Measurements from ENCODE around the gene MCF2L.

MCF2L gene

DNA sequence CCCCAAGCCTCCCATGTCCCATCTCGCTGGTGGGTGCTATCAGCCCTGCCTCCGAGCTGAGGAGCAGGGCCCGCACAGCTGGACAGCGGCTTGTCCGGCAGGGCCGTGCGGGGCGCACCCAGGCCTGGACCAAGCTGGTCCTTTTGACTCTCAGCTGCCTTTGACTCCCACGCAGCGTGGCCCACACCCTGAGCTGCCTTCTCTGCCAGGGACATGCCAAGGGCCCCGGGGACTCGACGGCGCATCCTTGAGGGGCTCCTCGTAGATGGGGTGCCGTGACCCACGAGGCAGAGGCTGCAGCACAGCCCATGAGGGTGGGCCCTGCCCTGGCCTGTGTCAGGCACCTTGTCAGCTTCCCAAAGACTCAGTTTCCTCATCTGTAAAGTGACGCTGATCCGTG is 97.7 kb downstream of the MCF2L start:
- no peak overlapping the region for H3K4me3 ChIP-seq (ENCODE audit: low read depth, low read length)
- TF ChIP-seq, protein P1, sequence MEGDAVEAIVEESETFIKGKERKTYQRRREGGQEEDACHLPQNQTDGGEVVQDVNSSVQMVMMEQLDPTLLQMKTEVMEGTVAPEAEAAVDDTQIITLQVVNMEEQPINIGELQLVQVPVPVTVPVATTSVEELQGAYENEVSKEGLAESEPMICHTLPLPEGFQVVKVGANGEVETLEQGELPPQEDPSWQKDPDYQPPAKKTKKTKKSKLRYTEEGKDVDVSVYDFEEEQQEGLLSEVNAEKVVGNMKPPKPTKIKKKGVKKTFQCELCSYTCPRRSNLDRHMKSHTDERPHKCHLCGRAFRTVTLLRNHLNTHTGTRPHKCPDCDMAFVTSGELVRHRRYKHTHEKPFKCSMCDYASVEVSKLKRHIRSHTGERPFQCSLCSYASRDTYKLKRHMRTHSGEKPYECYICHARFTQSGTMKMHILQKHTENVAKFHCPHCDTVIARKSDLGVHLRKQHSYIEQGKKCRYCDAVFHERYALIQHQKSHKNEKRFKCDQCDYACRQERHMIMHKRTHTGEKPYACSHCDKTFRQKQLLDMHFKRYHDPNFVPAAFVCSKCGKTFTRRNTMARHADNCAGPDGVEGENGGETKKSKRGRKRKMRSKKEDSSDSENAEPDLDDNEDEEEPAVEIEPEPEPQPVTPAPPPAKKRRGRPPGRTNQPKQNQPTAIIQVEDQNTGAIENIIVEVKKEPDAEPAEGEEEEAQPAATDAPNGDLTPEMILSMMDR (IDR thresholded peaks at IDR 0.05; ENCODE audit: low read depth, low read length): no peak

DNA sequence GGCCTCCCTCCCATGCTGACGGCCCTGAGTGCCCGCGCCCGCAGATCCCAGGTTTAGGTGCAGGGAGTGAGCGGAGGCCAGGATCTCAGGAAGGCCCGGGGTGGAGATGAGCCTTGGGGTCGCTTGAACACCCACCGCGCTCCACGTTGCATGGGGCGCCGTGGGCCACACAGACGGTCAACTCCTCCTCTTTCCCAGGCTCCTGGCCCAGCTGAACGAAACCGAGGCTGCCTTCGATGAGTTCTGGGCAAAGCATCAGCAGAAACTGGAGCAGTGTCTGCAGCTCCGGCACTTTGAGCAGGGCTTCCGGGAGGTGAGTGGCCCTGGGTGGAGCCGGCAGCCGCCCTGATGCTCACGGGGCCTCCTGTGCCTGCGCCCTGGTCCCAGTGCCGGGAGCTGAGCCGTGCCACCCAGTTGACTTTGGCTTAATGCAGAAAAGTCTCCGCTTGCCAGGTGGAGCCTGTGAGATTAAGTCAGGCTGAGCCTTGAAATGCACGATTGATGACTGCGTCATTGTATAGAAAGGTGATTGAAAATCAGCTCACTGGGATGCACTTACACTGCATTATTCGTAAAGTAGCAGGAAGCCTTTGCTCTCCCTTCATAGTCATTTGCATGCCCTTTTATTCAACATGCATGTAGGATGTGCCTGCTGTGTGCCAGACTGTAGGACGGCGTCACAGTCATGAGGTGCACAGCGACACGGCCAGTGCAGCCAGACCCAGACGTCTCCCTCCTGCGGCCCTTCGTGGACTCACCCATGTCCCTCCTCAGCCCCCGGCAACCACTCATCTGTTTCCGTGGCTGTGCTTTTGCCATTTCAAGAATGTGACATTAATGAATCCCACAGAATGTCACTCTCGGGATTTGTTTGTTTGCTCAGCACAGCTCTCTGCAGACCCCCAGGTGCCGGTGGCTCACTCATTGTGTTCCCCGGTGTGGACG is 101.1 kb downstream of the MCF2L start:
- H3K4me3 ChIP-seq (ENCODE audit: low read depth, low read length): no peak overlapping the region
- H3K27ac ChIP-seq: no peak overlapping the region
- DNase-seq: no peak
- TF ChIP-seq, protein P1 (IDR thresholded peaks at IDR 0.05; ENCODE audit: low read depth, low read length): no peak
- peaks cover 2% of the 10 kb centered on the region for H3K9me3 ChIP-seq (ENCODE audit: severe bottlenecking)
- peaks cover 65% of the 10 kb centered on the region for H3K36me3 ChIP-seq
- no peaks in the 10 kb centered on the region for H3K27me3 ChIP-seq (ENCODE audit: insufficient read depth, low read depth, severe bottlenecking)

More for the DNA sequence above, 97.7 kb downstream of the MCF2L start:
- no peak for DNase-seq
- peaks cover 65% of the 10 kb centered on the region for H3K36me3 ChIP-seq
- no peak overlapping the region for H3K27ac ChIP-seq
- no peaks in the 10 kb centered on the region for H3K27me3 ChIP-seq (ENCODE audit: insufficient read depth, low read depth, severe bottlenecking)
- H3K9me3 ChIP-seq (ENCODE audit: severe bottlenecking): peaks cover 2% of the 10 kb centered on the region

DNA sequence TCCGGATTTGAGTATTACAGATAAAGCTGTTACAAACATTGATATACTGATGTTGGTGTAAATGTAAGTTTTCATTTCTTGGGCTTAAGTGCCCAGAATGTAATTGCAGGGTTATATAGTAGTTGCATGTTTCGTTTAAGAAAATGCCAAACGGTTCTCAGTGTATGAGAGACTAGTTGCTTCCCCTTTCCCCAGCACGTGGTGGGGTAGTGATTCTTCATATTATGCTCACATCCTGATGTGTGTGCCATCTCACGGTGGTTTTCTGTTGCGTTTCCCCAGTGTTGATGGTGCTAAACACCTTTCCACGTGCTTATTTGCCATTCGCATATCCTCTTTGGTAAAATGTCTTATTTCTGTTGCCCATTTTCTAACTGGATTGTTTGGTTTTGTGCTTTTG is 101.8 kb downstream of the MCF2L start:
- TF ChIP-seq, protein P1 (IDR thresholded peaks at IDR 0.05; ENCODE audit: low read depth, low read length): no peak
- no peak for DNase-seq
- H3K27ac ChIP-seq: no peak overlapping the region
- no peaks in the 10 kb centered on the region for H3K9me3 ChIP-seq (ENCODE audit: severe bottlenecking)
- no peak overlapping the region for H3K4me3 ChIP-seq (ENCODE audit: low read depth, low read length)
- peaks cover 64% of the 10 kb centered on the region for H3K36me3 ChIP-seq
- no peaks in the 10 kb centered on the region for H3K27me3 ChIP-seq (ENCODE audit: insufficient read depth, low read depth, severe bottlenecking)

DNA sequence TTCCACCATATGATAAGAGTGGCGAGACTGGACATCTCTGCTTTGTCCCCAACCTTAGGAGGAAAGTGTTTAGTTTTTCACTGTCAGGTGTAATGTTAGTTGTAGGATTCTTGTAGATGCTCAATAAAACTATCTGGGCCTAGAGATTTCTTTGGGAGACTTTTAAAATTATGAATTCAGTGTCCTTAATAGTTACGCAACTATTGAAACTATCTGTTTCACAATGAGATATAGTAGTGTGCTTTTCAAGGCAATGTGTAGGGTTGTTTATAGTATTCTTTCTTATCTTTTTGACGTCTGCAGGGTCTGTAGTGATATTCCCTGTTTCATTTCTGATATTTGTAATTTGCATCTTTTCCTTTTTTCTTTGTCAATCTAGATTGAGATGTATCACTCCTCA is 103.4 kb downstream of the MCF2L start:
- Histone ChIP-seq H3K9me3 (ENCODE audit: severe bottlenecking) (no peaks in the 10 kb centered on the region), H3K4me3 (ENCODE audit: low read depth, low read length) (no peak overlapping the region), H3K36me3 (peaks cover 70% of the 10 kb centered on the region), H3K27ac (no peak overlapping the region), H3K27me3 (ENCODE audit: insufficient read depth, low read depth, severe bottlenecking) (no peaks in the 10 kb centered on the region)
- no peak for DNase-seq
- TF ChIP-seq, protein P1 (IDR thresholded peaks at IDR 0.05; ENCODE audit: low read depth, low read length): no peak

DNA sequence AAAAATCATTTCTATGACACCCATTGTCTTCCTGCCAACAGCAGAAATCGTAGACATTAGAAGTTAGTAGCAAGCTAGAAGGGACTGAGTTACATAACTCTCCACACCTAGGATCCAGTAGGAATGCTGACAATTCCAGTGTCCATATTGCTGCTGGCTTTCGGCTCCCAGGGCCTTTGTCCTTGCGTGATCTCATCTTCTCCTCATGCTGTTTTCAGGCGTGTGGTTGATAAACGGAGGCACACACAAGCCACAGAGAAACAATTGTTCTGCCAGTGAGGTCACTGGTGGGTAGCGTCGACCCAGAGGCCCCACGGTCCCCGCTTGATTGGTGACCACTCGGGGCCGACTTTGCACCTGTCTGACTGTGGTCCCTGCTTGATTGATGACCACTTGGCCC is 104.9 kb downstream of the MCF2L start:
- Histone ChIP-seq H3K36me3 (peaks cover 84% of the 10 kb centered on the region), H3K27ac (no peak overlapping the region), H3K4me3 (ENCODE audit: low read depth, low read length) (no peak overlapping the region), H3K9me3 (ENCODE audit: severe bottlenecking) (no peaks in the 10 kb centered on the region), H3K27me3 (ENCODE audit: insufficient read depth, low read depth, severe bottlenecking) (no peaks in the 10 kb centered on the region)
- no peak for DNase-seq
- TF ChIP-seq, protein P1 (IDR thresholded peaks at IDR 0.05; ENCODE audit: low read depth, low read length): no peak
